Esophagus muscularis mucosa (tissue), 4 donors: Measurements from ENCODE around the gene NTM. TPM values are rescaled to one million over a fixed set of nuclear protein-coding genes. Genes with fewer than 3 reads are reported as not detected.

Source experiments
- DNase-seq: peaks from one replicate; pipeline ENCODE4 v3.0.0-alpha.2; 2017; ENCODE audit errors: extremely low spot score
- H3K27ac ChIP-seq, 4 donors: fragments of 200-600 bp; sonication (generic); replicated peaks in 1 of 4; 1 replicate in 3 of 4; 2 replicates in 1 of 4; pipeline ENCODE4 v1.5.1; 2016 to 2019; ENCODE audit warnings: mild to moderate bottlenecking in 1 of 4
- H3K27me3 ChIP-seq, 4 donors: fragments of 200-600 bp; sonication (generic); one replicate each; pipeline versions ENCODE4 v1.5.1 to v1.6.0; 2016 to 2019
- H3K36me3 ChIP-seq, 4 donors: fragments of 200-600 bp; sonication (generic); one replicate each; pipeline ENCODE4 v1.5.1; 2016 to 2019
- H3K4me1 ChIP-seq, 4 donors: fragments of 200-600 bp; sonication (generic); one replicate each; pipeline ENCODE4 v1.5.1; 2016 to 2019
- H3K4me3 ChIP-seq, 4 donors: fragments of 200-600 bp; sonication (generic); 1 replicate in 2 of 4; 2 replicates in 2 of 4; pipeline ENCODE4 v1.5.1; 2016 to 2019; ENCODE audit warnings: mild to moderate bottlenecking in 4 of 4, moderate library complexity in 1 of 4
- H3K9me3 ChIP-seq, 4 donors: fragments of 200-600 bp; sonication (generic); 1 replicate in 3 of 4; 2 replicates in 1 of 4; pipeline ENCODE4 v1.5.1; 2016 to 2019
- CTCF ChIP-seq, 3 experiments: fragments of 200-600 bp in 2 of 3; fragments of 450-650 bp in 1 of 3; sonication (generic) in 2 of 3; IDR thresholded peaks; one replicate each; pipeline ENCODE4 v1.5.1; 2017 to 2019; ENCODE audit warnings: antibody characterized with exemption in 3 of 3, mild to moderate bottlenecking in 2 of 3, moderate library complexity in 1 of 3
- EP300 ChIP-seq: sonication (generic); formaldehyde crosslinking; IDR thresholded peaks from one replicate; pipeline ENCODE4 v1.6.1; 2017; ENCODE audit warnings: antibody characterized with exemption
- POLR2A ChIP-seq: fragments of 450-650 bp; IDR thresholded peaks from one replicate; pipeline ENCODE4 v1.6.1; 2017; ENCODE audit warnings: antibody characterized with exemption, moderate library complexity, mild to moderate bottlenecking, low read depth
- POLR2AphosphoS5 ChIP-seq, 2 donors: sonication (generic); formaldehyde crosslinking; IDR thresholded peaks; one replicate each; pipeline ENCODE4 v1.6.1; 2017; ENCODE audit warnings: antibody characterized with exemption in 2 of 2
- WGBS: methylation state at CpG from one replicate; pipeline ENCODE4 v1.1.5; 2018; 5-methylcytosine and 5-hydroxymethylcytosine counted together
- intact Hi-C: fragments of 100-400 bp; cut with DNase I; formaldehyde crosslinking; loops from one replicate; pipeline ENCODE4 v1.15.1; 2023
- total RNA-seq, 4 donors: library from RNA; depleted of rRNA; stranded (reverse); fragments of >200 nt; gene quantifications; one replicate each; pipeline versions ENCODE4 v1.1.0 to v1.2.1, GENCODE V29; 2016

The NTM gene
- total RNA-seq, 4 donors from 2014 or later = 5.6 to 25.3 (median 8.3) TPM

GRCh38 chr11:132057266-132057665 is 686.9 kb downstream of the NTM start:
- H3K27me3 ChIP-seq = no peaks in the 10 kb centered on the region
- H3K27ac ChIP-seq = peak overlapping the region in 1 of 4 donors; percentile 45
- no peaks in the 10 kb centered on the region for H3K36me3 ChIP-seq
- intact Hi-C loops = no loop called here
- H3K9me3 ChIP-seq = no peaks in the 10 kb centered on the region
- TF ChIP-seq EP300 (no peak), CTCF (IDR thresholded peaks at IDR 0.05) (no peak), POLR2A (no peak), POLR2AphosphoS5 (IDR thresholded peaks at IDR 0.05) (no peak)
- H3K4me1 ChIP-seq = peaks cover 0 to 14% (median 7%) of the 10 kb centered on the region in 4 donors
- 57% methylated on average over 3 of the region's 3 CpGs for WGBS
- DNase-seq = no peak
- no peak overlapping the region for H3K4me3 ChIP-seq

- TF ChIP-seq POLR2AphosphoS5 (IDR thresholded peaks at IDR 0.05) = no peak
- TF ChIP-seq POLR2A = no peak
- TF ChIP-seq EP300 = no peak
- TF ChIP-seq CTCF (IDR thresholded peaks at IDR 0.05) = no peak
- no peak overlapping the region for H3K4me3 ChIP-seq
- H3K27ac ChIP-seq = peak overlapping the region in 1 of 4 donors; percentile 45
- no peaks in the 10 kb centered on the region for H3K36me3 ChIP-seq
- no peaks in the 10 kb centered on the region for H3K27me3 ChIP-seq
- H3K4me1 ChIP-seq = peaks cover 0 to 14% (median 7%) of the 10 kb centered on the region in 4 donors
- no peaks in the 10 kb centered on the region for H3K9me3 ChIP-seq
- WGBS = 74% methylated on average over 8 of the region's 8 CpGs
- DNase-seq = no peak
- intact Hi-C loops = no loop called here
Observed at GRCh38 chr11:132058211-132058772, 687.9 kb downstream of the NTM start.

- peak; percentile 42 for DNase-seq
- H3K4me1 ChIP-seq = peaks cover 0 to 9% (median 4%) of the 10 kb centered on the region in 4 donors
- no peak overlapping the region for H3K4me3 ChIP-seq
- no peak overlapping the region for H3K27ac ChIP-seq
- intact Hi-C loops = no loop called here
- H3K9me3 ChIP-seq = no peaks in the 10 kb centered on the region
- TF ChIP-seq CTCF (IDR thresholded peaks at IDR 0.05) (no peak), POLR2AphosphoS5 (IDR thresholded peaks at IDR 0.05) (no peak), POLR2A (no peak), EP300 (no peak)
- WGBS = 85% methylated on average over 2 of the region's 2 CpGs
- no peaks in the 10 kb centered on the region for H3K27me3 ChIP-seq
- no peaks in the 10 kb centered on the region for H3K36me3 ChIP-seq
Observed at GRCh38 chr11:132060567-132060966, 690.2 kb downstream of the NTM start.

- WGBS = 100% methylated on average over 1 of the region's 1 CpG
- Histone ChIP-seq H3K4me3 (no peak overlapping the region), H3K4me1 (peaks cover 0 to 2% (median under 1%) of the 10 kb centered on the region in 4 donors), H3K27me3 (no peaks in the 10 kb centered on the region), H3K36me3 (no peaks in the 10 kb centered on the region), H3K27ac (no peak overlapping the region), H3K9me3 (peaks cover 0 to 5% (median 0%) of the 10 kb centered on the region in 4 donors)
- no peak for TF ChIP-seq CTCF (IDR thresholded peaks at IDR 0.05)
- DNase-seq = no peak
- intact Hi-C loops = no loop called here
Observed at GRCh38 chr11:132062031-132062430, 691.6 kb downstream of the NTM start.

GRCh38 chr11:132062541-132062940 is 692.1 kb downstream of the NTM start:
- no peak overlapping the region for H3K4me3 ChIP-seq
- WGBS = 72% methylated on average over 2 of the region's 2 CpGs
- TF ChIP-seq POLR2AphosphoS5 (IDR thresholded peaks at IDR 0.05) = no peak
- H3K4me1 ChIP-seq = no peaks in the 10 kb centered on the region
- no peaks in the 10 kb centered on the region for H3K36me3 ChIP-seq
- H3K27ac ChIP-seq = no peak overlapping the region
- intact Hi-C loops = no loop called here
- no peak for DNase-seq
- H3K9me3 ChIP-seq = peaks cover 0 to 5% (median 0%) of the 10 kb centered on the region in 4 donors
- no peaks in the 10 kb centered on the region for H3K27me3 ChIP-seq
